Measurements from ENCODE around the gene CLEC11A.

CLEC11A gene

GRCh38 chr19:50705422-50706019 is 17.6 kb upstream of the CLEC11A start:
- peak; percentile 74 for DNase-seq

DNA sequence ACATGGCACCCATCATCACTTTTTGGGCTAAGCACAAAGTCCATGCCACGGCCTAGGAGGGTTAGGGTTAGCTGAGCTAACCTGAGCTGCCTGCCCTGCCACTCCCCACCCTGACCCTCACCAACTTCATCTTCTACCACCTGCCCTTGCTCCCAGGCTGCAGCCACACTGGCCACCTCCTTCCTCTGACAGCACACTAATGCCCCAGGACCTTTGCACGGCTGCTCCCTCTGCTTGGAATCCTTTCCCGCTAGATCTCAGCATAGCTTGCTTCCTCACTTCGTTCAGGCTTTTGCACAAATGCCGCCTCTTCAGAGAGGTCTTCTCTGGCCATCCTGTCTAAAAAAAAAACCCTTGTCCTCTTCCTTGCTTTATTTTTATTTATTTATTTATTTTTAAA is 16.8 kb upstream of the CLEC11A start:
- DNase-seq: no peak

DNA sequence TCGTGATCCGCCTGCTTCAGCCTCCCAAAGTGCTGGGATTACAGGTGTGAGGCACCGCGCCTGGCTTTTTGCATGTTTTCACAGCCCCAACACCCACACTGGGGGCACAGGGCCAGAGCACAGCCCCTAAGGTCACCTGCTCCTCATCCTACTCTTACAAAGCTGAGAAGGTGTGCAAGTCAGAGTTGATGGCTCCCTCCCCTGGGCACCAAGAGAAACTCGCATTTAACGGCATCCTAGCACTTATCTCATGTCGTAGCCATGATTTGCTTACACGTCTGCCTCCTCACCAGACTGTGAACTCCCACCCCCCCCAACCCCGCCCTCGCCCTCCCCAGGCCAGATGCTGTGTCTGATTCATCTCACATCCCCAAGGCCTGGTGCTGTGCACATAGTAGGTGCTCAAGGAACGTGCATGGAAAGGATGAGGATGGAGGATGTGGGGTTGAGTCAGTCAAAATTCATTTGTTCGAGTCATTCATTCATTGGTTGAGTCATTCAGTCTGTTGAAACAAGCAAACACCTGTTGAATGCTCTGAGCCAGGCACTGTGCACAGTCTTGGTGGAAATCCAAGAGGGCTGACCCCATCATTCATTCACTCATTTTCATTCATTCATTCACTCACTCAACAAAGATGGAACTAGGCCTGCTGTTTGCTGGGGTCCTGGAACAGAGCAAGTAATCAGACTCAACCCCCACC is 14.8 kb upstream of the CLEC11A start:
- DNase-seq: no peak

DNA sequence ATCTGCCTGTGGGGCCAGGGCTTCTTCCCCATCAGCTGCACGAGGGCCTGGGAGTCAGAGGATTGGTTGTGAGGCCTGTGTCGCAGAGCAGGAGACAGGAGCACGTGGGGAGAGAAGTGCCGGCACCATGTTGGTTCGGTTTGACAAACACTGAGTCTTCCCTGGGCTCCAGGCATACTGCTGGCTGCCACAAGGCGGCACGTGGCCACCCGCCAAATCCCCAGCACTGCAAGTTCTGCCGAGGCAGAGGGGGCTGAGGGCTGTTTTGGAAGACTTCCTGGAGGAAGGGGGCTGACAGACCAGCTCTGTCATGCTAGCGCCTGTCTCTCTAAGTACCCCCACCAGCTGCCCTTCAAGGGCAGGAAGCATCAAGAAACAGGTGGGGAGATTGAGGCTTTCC is 13.1 kb upstream of the CLEC11A start:
- DNase-seq: no peak

DNA sequence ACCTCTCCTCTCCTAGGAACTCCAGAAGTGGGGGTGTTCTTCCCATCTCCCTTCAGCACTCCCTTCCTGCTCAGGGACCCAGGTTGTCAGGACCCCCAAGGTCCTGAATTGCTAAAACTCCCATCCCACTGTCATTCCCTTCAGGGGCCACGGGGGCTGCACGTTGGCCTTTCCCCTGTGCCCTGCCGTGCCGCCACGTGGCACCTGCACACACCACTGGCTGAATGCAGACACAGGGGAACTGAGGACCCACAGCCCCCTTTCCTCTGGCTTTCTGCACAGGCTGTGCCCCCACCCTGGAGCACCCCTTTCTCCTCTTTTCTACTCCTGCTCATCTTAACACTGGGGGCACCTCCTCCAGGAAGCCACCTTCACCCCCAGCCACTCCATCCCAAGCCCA is 12.6 kb upstream of the CLEC11A start:
- DNase-seq: no peak

- DNase-seq: no peak
These were observed 12.0 kb upstream of the CLEC11A start for GRCh38 chr19:50711196-50711595.

DNA sequence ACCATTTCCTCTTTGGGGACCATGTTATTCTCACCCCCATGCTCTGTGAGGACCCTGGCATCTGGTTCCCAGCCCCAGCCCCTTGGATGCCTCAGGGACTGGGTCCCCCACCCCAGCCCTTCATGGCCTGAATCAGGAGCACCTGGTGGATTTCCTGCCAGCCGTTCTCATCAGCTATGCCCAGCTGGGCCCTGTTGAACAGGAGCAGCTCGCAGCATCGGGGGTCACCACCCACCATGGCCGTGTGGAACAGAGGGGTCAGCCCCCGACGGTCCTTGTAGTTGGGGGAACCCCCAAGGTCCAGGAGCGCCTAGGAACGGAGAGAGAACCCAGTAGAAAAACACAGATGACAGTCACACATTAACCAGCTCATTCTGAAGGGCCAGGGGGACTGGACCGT is 11.4 kb upstream of the CLEC11A start:
- DNase-seq: no peak

DNA sequence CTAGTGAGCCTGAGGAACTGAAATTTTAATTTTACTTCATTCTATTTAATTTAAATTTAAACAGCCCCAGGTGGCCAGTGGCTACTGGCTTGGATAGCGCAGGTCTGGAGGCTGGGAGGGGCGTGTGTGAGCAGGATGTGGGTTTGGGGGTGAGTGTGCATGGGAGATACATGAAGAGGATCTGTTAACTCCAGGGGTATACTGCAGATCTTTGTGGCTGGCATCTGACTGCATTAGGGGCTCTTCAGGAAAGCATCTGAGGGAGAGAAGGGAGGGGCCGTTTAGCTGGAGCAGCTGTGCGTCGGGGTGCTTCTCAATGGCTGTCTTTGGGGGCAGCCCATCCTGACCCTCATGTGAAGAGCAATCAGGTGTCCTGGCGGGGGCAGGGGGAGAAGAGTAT is 10.3 kb upstream of the CLEC11A start:
- peak; percentile 42 for DNase-seq

GRCh38 chr19:50713556-50714236 is 9.5 kb upstream of the CLEC11A start:
- no peak for DNase-seq

GRCh38 chr19:50716178-50717025 is 6.8 kb upstream of the CLEC11A start:
- DNase-seq: no peak

- DNase-seq: no peak
These were observed 6.0 kb upstream of the CLEC11A start for GRCh38 chr19:50717026-50717723.

GRCh38 chr19:50717891-50718254 is 5.3 kb upstream of the CLEC11A start:
- no peak for DNase-seq

GRCh38 chr19:50718255-50719118 is 4.7 kb upstream of the CLEC11A start:
- no peak for DNase-seq

GRCh38 chr19:50719119-50719435 is 4.1 kb upstream of the CLEC11A start:
- DNase-seq: no peak

DNA sequence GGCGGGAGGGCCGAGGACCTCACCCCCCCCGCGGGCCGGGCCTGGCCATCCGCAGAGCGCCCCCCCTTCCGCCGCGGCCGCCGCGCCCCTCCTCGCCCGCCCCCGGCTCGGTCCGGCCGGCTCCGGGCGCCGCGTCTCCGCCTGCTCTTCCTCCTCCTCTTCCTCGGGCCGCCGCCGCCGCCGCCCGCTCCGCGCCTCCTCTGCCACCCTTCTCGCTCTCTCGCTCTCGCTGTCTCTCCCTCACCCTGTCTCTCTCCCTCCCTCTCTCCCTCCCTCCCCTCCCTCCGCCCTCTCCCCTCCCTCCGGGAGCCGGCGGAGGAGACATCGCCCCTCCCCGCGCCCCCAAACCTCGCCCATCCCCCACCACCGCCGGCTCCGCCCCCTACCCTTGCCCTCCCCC is 3.6 kb upstream of the CLEC11A start, which contains the start of gene SHANK1:
TSS of gene SHANK1 (minus strand) at position 237 of the 400 bp plus-strand sequence. CDS start 2,883 bp downstream, outside the sequence.
- DNase-seq: no peak

DNA sequence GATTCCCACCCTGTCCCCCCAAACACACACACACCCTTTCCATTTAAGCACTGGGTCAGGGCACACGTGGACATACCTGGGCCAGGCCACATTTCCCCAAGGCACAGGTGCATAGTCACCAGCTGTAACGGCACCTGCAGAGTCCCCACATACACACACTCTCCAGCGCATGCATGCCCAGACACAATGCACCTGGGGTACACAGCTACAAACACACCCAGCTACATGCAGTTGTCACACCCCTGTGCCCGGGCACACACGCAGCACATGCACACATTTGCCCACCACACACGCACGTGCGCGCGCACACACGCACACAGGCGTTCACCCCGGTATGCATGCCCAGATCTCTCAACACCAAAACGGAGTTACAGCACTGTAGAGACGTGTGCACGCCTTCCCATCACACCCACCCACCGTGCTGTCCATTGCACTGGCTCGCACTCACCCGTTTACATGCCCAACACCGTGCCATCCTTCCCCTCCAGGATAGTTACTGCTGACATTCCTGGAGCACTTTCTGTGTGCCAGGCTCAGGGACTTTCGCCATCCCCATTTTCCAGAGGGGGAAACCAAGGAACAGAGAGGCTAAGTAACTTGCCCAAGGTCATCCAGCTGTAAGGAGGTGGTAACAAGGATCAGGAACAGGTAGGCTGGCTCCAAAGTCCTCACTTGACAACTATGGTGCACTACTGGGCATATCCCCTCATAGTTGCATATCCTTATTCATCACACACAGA is 2.8 kb upstream of the CLEC11A start:
- no peak for DNase-seq

DNA sequence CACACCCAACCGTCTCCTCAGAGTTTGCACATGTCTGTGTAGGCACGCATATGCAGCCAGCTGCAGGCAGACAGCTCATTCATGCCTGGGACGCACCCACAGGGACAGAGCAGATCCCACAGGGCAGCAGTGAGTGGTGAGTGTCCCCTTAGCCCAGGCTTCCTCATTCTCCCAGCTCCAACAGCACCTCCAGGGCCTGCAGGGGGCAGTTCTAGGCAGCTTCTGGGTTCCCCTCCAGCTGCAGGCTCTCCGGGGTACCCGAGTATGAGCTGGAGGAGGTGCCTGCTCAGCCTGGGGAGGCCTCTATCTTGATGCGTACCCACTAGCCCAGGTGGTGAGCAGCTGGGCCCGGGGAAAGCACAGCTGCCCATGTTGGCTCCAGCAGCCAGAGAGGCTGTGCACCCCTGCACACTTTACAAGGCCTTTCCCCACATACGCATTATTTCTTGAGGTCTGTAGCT is 2.2 kb upstream of the CLEC11A start:
- peak; percentile 41 for DNase-seq

GRCh38 chr19:50721441-50722137 is 1.6 kb upstream of the CLEC11A start:
- DNase-seq: no peak

DNA sequence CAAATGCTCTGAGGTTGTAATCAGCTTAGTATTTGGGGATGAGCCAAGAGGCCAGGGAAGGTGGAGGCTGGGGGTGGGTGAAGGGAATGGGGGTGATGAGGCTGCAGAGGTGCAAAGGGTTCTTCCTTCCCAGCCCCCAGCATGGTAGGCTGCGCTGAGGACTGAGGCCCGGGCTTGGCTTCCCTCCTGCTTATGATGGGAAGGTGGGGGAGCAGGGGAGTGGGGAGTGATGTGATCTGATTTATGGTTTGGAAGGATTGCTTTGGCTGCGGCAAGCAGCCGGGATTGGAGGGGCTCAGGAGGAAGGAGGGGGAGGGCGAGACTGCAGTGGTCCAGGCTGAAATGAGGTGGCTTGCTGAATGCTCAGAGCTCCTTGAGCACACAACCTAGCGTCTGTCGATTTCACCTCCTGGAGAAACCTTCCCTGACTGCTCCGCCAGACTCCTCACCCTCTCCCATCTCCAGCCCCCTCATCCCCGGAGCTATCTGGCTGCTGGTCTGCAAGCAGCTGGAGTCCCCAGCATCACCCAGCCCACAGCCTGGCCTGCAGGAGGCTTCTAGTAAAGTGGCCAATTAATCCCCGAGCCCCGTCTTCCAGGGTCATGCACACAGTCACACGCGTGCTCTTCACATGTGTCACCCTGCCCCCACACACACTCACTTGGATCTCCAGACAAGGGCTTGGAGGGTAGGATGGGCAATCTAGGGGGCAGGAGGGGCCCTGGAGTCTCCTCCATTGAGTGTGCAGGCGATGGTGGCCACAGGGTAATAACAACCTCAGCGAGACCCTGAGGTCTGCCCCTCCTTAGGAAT is 757 bp upstream of the CLEC11A start:
- no peak for DNase-seq

All from hematopoietic multipotent progenitor cell treated with erythropoietin and hydrocortisone succinate and interleukin-3 and kit ligand, for 8 days (in vitro differentiated cells).